DMS153 treated with DMSO at 0.1 percent for 48 hours (cell line): ENCODE results near the gene UGT1A10.
"Not testable (repeated sequence)": the region's sequence is repeated elsewhere in the genome, so short reads cannot be mapped to it uniquely, and the experiment has no call there.

Experiments
- DNase-seq: peaks from one replicate; lab custom pipeline; 2025; ENCODE audit not compliant: unreplicated experiment; lab: John Stamatoyannopoulos, UW

Gene UGT1A10

DNA sequence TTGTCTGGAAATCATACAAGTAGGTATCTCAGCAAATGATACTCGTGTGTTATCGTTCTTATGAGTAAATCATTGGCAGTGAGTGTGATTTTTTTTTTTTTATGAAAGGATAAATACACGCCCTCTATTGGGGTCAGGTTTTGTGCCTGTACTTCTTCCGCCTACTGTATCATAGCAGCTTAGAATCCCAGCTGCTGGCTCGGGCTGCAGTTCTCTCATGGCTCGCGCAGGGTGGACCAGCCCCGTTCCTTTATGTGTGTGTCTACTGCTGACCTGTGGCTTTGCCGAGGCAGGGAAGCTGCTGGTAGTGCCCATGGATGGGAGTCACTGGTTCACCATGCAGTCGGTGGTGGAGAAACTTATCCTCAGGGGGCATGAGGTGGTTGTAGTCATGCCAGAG is at the start of gene UGT1A10:
TSS of gene UGT1A10 (plus strand) at position 143 of the 400 bp plus-strand sequence. CDS start at position 218, 75 bp downstream.
- DNase-seq = not testable (repeated sequence)

DNA sequence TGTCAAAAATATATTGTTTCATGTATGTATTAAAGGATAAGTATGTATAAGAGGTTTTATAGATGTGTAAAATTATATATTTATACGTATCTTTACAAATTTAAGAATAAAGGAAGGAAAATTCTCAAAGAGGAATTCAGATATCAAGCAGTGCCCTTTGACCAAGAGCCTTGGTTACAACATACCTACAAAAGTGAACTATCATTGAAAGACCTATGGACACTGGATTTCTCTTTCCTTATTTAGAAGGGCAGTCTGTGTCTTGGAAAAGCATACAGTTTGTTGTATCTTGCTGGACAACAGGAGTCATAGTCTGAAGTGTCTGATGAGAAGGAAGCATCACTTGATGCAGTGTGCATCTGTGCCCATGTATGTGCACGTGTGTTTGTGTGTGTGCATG is 47.8 kb upstream of the UGT1A10 start:
- DNase-seq = no peak

DNA sequence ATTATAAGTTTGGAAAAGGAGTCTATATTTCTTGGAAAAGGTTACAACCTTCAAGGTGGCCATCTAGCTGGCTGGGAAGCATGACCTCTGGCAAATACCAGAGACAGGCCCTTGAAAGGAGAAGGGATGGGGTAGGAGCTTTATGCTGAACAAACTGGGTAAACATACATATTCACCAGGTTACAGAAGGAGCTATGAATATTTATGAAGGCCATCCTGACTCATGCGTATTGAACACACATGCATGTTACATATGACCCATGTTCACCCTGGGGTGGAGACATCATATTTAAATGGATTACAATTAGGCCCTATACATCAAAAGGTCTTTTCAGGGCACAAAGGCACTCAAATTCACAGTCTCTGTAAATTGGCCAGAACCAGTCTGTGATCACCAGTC is 43.5 kb upstream of the UGT1A10 start:
- not testable (repeated sequence) for DNase-seq

DNA sequence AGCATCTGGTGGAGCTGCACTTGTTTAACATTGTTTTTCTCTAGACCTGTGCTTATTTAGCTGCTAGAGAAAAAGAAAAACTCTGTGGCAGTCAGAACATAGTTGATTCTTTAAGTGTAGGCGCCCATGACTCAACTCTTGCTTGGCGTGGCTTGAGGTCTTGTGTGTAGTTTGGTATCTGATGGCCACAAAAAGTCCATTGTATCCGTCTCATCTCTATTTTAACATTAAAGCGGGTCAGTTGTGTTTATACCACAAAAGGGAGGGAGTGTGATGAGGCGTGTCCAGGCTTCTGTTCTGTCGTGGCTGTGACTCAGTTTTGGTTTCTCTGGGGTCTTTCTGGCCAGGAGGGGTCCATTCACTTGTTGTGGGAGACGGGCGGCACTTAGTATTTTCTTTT is 43.0 kb upstream of the UGT1A10 start:
- no peak for DNase-seq

DNA sequence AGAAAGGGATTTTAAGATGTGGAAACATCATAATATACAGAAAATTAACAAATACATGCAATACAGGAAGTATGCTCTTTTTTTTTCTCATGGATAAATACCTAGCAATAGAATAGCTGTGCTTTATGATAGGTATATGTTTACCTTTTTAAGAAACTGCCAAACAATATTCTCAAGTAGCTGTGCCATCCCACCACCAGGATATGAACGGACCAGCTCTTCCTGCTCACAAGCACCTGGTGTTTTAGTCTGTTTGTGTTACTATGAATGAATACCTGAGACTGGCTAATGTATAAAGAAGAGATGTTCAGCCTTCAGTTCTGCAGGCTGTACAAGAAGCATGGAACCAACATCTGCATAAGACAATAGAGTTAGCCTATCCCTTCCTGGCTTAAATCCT is 38.7 kb upstream of the UGT1A10 start:
- DNase-seq = peak; percentile 40

DNA sequence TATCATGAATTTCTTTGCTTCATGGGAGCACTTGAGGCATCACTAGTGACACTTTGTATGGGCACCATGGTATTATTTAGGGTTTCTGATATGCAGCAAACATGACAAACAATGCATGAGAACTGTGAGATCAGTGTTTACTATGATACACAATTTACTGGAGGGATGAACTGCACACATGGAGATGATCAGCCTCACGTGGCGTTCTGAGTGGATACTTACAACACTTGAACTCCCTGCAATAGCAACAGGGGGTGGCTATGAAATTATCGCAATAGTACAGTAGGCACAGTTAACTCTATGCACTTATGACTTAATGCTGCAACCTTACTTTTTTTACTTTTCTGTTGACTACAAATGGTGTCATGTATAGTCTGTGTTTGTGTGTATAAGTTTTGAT is 37.3 kb upstream of the UGT1A10 start:
- DNase-seq = no peak

DNA sequence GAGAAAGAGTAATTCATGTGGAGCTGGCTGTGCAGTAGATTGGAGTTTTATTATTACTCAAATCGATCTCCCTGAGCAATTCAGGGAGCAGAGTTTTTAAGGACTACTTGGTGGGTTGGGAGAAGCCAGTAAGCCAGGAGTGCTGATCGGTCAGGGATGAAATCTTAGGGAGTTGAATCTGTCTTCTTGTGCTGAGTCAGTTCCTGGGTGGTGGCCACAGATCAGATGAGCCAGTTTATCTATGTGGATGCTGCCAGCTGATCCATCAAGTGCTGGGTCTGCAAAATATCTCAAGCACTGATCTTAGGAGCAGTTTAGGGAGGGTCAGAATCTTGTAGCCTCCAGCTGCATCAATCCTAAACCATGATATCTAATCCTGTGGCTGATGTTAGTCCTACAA is 35.9 kb upstream of the UGT1A10 start:
- DNase-seq = no peak

DNA sequence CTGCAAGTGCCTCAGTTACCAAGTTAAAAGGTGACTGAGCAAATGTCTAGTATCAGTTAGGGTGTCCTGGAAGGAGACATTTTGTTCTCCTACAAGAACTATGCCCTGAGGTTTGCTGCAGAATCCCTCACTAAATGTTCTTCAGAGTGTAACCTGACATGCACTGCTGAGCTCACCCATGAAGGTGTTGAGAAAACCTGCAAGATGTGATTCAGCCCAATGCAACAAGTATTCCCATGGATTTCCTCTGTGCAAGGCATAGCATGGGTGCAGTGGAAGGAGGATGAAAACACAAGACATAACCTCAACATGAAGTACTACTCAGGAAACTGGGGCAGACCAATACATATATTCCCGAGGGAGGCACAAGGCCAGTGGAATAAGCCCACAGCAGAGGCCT is 34.2 kb upstream of the UGT1A10 start:
- no peak for DNase-seq

DNA sequence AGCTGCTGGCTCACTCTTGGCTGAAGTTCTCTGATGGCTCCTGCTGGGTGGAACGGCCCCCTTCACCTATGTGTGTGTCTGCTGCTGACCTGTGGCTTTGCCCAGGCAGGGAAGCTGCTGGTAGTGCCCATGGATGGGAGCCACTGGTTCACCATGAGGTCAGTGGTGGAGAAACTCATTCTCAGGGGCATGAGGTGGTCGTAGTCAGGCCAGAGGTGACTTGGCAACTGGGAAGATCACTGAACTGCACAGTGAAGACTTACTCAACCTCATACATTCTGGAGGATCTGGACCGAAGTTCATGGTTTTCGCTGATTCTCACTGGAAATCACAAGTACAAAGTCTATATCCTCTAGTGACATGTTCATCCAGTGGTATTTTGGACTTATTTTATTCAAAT is 32.7 kb upstream of the UGT1A10 start:
- no peak for DNase-seq

DNA sequence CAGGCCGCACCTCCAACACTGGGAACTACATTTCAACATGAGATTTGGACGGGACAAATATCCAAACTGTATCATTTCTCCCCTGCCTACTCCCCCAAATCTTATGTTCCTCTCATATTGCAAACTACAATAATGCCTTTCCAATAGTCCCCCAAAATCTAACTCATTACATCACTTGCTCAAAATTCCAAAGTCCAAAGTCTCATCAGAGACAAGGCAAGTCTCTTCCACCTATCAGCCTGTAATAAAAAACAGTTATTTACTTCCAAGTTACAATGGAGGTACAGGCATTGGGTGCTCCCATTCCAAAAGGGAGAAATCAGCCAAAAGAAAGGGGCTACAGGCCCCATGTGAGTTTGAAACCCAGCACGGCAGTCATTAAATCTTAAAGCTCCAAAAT is 31.4 kb upstream of the UGT1A10 start:
- no peak for DNase-seq

DNA sequence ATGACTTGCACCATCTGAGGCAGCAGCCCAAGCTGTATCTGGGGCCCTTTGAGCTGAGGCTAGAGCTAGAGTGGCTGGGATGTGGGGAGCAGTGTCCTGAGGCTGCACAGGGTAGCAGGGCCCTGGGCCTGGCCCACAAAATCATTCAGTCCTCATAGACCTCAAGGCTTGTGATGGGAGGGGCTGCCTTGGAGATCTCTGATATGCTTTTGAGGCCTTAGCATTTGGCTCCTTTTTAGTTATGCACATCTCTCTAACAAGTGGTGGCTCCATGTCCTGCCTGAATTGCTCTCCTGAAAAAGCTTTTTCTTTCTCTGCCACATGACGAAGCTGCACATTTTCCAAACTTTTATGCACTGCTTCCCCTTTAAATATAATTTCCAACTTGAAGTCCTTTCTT is 30.6 kb upstream of the UGT1A10 start:
- DNase-seq = no peak

DNA sequence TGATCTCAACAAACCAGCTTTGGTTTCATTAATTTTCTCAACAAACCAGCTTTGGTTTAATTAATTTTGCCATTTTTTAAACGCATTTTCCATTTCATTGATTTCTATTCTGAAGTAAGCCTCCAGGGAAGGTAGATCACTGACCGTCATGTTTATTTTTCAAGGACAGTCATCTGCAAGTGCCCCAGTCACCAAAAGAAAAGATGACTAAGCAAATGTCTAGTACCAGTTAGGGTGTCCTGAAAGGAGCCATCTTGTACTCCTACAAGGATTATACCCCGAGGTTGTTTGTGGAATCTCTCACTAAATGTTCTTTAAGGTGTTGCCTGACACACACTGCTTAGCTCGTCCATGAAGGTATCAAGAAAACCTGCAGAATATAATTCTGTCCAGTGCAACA is 25.0 kb upstream of the UGT1A10 start:
- no peak for DNase-seq

DNA sequence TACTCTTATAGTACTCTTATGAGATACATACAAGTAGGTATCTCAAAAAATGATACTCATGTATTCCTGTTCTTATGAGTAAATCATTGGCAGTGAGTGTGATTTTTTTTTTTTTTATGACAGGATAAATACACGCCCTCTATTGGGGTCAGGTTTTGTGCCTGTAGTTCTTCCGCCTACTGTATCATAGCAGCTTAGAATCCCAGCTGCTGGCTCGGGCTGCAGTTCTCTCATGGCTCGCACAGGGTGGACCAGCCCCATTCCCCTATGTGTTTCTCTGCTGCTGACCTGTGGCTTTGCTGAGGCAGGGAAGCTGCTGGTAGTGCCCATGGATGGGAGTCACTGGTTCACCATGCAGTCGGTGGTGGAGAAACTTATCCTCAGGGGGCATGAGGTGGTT is 18.8 kb upstream of the UGT1A10 start, which contains the start of gene UGT1A8:
TSS of gene UGT1A8 (plus strand) at position 158 of the 400 bp plus-strand sequence. CDS start at position 233, 75 bp downstream.
- DNase-seq = not testable (repeated sequence)

DNA sequence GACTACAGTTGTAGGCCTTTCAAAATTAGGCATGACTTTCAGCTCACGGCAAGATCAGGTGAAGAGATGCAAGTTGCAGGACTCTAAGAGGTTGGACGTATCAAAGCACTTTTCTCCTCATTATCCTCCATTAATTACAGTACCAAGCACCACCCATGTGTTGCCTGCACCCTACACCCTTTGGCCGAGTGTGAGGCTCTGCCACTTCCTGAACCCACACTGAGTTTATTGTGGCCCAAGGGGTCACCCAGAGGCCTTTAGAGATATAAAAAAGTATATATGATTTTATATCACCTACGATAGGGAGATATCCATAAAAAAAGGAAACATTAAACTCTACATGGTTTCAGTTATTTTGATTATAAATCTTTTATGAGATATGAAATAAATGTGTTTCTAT is 16.0 kb upstream of the UGT1A10 start:
- DNase-seq = no peak

DNA sequence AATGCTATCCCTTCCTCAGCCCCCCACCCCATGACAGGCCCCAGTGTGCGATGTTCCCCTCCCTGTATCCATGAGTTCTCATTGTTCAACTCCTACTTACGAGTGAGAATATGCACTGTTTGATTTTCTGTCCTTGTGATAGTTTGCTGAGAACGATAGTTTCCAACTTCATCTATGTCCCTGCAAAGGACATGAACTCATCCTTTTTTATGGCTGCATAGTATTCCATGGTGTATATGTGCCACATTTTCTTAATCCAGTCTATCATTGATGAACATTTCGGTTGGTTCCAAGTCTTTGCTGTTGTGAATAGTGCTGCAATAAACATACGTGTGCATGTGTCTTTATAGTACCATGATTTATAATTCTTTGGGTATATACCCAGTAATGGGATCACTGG is 14.4 kb upstream of the UGT1A10 start:
- DNase-seq = not testable (repeated sequence)

DNA sequence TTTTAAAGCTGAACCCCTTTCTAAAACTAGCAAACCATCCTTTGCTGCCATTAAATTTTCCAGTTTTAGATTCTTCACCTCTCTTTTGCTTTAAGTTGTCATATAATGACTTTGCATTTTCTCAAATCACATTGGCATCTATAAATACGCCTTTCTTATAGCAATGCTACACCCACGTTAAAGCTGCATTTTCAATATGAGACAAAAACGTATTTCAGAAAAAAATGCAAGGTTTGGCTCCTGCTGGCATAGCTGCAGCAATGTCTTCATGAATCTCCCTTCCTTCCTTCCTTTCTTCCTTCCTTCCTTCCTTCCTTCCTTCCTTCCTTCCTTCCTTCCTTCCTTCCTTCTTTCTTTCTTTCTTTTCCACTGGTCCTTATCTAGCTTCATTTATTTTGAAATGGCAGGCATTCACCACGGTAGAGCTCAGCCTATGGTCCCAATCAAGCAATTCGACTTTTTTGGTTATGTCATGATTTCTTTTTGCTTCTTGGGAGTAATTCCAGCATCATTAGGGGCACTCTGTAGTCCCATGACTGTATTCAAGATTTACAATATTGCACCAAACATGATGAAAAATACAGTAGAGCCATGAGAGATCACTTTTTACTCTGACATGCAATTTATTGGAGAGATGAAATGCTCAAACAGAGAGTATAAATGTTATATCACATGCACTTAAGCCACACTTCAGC is 8.8 kb upstream of the UGT1A10 start:
- no peak for DNase-seq

DNA sequence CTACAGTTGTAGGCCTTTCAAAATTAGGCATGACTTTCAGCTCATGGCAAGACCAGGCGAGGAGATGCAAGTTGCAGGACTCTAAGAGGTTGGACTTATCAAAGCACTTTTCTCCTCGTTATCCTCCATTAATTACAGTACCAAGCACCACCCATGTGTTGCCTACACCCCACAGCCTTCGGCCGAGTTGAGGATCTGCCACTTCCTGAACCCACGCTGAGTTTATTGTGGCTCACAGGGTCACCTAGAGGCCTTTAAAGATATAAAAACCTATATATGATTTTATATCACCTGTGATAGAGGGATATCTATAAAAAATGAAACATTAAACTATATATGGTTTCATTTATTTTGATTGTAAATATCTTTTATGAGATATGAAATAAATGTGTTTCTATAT is 2.6 kb downstream of the UGT1A10 start:
- DNase-seq = no peak

DNA sequence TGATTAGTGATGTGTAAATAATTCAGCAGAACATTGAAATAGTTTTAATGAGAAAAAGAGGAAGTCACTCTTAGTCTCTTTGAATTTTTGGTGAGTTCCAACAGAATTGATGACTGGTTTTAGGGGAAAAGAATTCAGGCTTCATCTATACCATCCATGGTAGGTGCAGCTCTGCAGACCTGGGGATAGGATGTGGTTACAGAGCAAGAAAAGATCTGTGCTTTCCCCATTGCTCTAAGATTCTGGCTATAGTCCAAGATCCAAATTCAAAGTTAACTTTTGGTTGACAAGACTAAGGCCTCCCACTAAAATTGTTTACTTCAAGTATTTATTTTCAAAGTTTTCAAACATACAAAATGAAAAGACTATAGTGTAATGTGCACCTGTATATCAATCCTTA is 3.6 kb downstream of the UGT1A10 start:
- no peak for DNase-seq

DNA sequence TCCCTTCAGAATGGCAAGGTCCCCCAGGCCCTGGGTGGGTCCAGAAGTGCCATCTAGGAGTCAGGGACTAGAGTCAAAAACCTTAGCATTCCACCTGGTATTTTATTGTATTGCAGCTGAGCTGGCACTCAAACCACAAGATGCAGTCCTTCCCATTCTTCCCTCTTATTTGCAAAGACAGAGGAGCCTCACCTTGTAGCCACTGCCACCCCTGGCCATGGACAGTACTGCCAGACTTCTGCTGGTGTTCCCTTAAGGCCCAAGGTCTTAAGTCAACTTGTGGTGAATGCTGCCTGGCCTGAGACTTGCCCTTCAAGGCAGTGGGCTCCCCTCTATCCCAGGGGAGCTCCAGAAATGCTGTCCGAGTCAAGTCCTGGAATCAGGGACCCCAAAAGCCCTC is 6.9 kb downstream of the UGT1A10 start:
- no peak for DNase-seq

DNA sequence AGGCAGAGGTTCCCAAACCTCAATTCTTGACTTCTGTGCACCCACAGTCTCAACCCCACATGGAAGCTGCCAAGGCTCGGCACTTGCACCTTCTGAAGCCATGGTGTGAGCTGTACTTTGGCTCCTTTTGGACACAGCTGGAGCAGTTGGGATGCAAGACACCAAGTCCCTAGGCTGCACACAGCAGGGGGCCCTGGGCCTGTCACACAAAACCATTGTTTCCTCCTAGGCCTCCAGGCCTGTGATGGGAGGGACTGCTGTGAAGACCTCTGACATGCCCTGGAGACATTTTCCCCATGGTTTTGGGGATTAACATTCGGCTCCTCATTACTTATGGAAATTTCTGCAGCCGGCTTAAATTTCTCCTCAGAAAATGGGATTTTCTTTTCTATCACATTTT is 9.8 kb downstream of the UGT1A10 start:
- not testable (repeated sequence) for DNase-seq

DNA sequence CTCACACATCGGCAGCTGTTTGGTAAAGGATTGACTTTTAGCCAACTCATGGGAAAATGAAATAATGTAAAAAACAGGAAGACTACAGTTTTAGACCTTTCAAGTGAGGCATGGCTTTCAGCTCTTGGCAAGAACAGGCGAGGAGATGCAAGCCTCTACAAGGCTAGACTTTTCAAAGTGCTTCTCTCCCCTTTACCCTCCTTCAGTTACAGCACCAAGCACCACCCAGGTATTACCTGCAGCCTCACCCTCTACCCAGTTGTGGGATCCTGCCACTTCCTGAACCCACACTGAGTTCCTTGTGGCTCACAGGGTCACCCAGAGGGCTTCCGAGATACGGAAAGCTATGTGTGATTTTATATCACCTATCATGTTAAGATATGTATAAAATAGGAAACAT is 14.7 kb downstream of the UGT1A10 start:
- no peak for DNase-seq

DNA sequence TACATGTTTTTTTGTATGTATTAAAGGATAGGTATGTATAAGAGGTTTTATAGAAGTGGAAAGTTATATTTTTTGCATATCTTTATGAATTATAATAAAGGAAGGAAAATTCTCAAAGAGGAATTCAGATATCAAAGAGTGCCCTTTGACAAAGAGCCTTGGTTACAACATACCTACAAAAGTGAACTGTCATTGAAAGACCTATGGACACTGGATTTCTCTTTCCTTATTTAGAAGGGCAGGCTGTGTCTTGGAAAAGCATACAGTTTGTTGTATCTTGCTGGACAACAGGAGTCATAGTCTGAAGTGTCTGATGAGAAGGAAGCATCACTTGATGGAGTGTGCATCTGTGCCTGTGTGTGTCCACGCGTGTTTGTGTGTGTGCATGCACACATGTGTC is 15.2 kb downstream of the UGT1A10 start:
- no peak for DNase-seq

DNA sequence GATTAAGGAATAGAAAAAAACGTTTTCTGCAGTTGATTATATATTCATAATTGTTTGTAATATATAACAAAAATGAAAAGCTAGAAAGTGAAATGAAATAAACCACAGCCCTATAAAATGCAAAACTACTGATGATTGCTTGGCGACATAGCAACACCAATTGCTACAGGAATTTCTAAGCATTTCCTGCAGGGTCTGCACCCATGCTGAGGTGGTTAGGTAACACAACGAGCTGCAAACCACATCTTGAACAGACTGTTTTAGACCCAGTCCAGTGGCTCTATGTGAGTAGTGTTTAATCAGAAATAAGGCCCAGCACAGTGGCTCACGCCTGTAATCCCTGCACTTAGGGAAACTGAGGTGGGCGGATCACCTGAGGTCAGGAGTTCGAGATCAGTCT is 18.3 kb downstream of the UGT1A10 start:
- DNase-seq = no peak
